Fibroblast of pulmonary artery (primary cell): ENCODE measurements around the gene SLC5A11.
"Not testable (repeated sequence)": the region's sequence is repeated elsewhere in the genome, so short reads cannot be mapped to it uniquely, and the experiment has no call there.

Experiments used
- DNase-seq: peaks from one replicate; pipeline ENCODE4 v3.0.0-alpha.2; 2010; ENCODE audit warnings: low read depth
- H3K4me3 ChIP-seq: replicated peaks from 2 replicates; pipeline ENCODE4 v1.5.1; 2011; ENCODE audit warnings: low read depth, mild to moderate bottlenecking, control low read depth, low read length, moderate library complexity
- TF ChIP-seq, protein P1 (sequence below): IDR thresholded peaks from 2 replicates; pipeline ENCODE4 v1.5.1; 2011; ENCODE audit warnings: mild to moderate bottlenecking, control low read depth, low read length, inconsistent platforms; ENCODE audit errors: missing control alignments

The SLC5A11 gene, protein sequence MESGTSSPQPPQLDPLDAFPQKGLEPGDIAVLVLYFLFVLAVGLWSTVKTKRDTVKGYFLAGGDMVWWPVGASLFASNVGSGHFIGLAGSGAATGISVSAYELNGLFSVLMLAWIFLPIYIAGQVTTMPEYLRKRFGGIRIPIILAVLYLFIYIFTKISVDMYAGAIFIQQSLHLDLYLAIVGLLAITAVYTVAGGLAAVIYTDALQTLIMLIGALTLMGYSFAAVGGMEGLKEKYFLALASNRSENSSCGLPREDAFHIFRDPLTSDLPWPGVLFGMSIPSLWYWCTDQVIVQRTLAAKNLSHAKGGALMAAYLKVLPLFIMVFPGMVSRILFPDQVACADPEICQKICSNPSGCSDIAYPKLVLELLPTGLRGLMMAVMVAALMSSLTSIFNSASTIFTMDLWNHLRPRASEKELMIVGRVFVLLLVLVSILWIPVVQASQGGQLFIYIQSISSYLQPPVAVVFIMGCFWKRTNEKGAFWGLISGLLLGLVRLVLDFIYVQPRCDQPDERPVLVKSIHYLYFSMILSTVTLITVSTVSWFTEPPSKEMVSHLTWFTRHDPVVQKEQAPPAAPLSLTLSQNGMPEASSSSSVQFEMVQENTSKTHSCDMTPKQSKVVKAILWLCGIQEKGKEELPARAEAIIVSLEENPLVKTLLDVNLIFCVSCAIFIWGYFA

DNA sequence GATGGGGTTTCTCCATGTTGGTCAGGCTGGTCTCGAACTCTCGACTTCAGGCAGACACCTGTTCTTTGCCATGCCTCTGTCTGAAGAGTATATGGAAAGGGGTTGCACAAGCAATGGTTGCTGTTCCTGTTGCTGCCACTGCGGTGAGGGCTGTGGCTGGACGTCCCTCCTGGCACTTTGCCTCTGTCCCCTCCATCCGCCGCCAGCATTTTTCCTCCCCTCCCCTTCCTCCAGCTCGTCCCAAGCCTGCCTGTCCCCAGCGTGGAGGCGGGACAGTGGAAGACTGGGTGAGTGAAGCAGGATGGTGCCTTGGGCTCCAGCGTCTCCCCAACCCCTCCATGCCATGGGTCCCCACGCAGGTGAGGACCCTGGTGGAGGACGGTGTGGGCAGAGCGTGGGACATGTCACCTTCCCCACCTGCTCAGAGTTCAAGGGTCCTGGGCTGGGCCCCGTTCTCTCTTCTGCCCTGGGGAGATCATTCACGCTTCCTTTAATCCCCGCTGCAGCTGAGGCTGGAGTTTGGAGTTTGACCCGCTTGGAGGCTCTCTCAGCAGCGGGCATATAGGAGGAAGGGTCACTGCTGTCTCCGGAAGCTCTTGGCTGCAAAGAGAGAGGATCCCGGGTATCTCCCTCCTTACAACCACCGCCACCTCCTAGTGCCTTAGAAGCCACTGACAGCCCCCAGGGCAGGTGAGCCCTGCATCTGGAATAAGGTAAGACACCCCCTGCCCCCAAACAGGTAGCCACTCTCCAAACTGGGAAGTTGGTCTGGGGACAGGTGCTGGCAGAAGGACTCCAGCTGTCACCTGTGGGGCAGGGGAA, at the start of gene SLC5A11:
Gene SLC5A11, plus strand, starts transcription at position 238 of the 822 bp plus-strand sequence. CDS start 12,681 bp downstream, outside the sequence.
- no peak within 1 kb of the TSS for H3K4me3 ChIP-seq
- TF ChIP-seq, protein P1, sequence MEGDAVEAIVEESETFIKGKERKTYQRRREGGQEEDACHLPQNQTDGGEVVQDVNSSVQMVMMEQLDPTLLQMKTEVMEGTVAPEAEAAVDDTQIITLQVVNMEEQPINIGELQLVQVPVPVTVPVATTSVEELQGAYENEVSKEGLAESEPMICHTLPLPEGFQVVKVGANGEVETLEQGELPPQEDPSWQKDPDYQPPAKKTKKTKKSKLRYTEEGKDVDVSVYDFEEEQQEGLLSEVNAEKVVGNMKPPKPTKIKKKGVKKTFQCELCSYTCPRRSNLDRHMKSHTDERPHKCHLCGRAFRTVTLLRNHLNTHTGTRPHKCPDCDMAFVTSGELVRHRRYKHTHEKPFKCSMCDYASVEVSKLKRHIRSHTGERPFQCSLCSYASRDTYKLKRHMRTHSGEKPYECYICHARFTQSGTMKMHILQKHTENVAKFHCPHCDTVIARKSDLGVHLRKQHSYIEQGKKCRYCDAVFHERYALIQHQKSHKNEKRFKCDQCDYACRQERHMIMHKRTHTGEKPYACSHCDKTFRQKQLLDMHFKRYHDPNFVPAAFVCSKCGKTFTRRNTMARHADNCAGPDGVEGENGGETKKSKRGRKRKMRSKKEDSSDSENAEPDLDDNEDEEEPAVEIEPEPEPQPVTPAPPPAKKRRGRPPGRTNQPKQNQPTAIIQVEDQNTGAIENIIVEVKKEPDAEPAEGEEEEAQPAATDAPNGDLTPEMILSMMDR: no peak
- DNase-seq: no peak

DNA sequence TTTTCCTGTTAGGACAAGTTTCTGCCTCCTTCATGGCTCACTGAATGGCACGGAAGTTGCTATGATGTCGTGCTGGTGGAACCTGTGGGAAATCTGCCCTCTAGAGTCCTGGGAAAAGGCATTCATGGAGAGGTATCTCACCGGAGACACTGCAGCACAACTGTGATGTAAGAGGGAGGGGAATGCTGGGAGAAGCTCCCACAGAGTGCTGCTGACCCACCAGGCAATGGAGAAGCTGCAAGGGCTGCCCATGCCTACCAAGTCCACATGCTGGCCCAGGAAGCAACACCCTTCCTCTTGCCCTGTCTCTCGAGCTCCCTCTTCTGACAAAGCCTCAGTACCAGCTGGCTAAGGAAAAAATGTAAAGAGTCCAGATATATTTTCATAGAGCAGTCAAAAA, 45.2 kb upstream of the SLC5A11 start:
- peak; percentile 52 for DNase-seq
- TF ChIP-seq, protein P1: peak; percentile 39
- no peak overlapping the region for H3K4me3 ChIP-seq

DNA sequence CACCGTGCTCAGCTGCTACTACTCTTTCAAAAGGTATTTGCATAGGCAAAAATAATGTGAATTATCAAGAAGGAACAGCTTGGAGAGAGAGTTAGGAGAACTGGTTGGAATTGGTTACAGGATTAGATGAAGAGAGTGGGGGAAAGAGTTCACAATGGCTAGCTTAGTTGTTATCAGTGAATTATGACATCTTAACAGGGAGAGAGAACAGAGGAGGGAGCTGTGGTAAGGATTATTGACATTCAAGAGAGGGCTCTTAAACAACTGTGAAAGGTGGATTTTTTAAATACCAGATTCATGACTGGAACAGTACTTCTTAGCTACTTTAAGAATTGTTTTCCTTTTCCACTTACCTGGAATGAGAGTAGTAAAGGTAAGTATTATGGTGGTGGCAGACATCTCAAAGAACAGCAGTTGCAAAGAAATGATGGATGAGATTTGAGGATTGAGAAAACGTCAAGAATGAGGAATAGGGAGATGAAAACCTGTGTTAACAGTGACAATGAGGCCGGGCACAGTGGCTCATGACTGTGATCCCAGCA, 43.9 kb upstream of the SLC5A11 start:
- TF ChIP-seq, protein P1: no peak
- H3K4me3 ChIP-seq: no peak overlapping the region
- DNase-seq: peak; percentile 19

DNA sequence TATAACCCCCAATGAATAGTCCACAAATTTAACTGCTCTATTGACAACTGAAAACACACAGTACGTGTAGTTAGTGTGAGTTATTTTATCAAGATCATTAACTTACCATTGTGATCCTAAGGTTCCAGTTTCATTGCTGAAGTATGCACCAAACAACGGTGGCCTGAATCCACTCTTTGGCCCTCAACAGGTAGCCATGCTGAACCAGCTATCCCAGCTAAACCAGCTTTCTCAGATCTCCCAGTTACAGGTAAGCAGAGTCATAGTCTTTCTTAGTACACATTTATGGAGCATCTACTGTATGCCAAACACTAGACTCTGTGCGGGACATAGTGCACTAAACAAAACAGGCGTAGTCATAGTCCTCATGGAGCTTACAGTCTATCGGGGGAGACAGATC, 40.3 kb upstream of the SLC5A11 start:
- DNase-seq: no peak

DNA sequence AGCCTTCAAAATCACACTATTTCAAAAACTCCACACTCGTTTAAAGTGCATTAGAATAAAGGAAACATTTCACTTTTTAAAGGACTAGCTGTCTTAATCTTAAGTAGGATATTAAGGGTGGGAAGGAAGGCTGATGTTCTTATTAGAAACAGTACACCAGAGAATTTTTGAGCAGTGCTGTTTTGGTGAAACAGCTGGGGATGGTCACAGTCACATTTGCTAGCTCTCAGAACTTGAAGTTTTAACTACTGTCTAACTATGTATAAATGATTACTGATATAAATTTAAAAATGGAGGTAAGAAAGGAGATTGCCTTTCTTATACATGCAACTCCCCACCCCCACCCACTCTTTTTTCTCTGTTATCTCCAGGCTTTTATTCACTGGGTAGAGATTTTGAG, 38.5 kb upstream of the SLC5A11 start:
- DNase-seq: no peak
- TF ChIP-seq, protein P1: no peak
- H3K4me3 ChIP-seq: no peak overlapping the region

More for the DNA sequence above, 40.3 kb upstream of the SLC5A11 start:
- H3K4me3 ChIP-seq: no peak overlapping the region
- TF ChIP-seq, protein P1: no peak

DNA sequence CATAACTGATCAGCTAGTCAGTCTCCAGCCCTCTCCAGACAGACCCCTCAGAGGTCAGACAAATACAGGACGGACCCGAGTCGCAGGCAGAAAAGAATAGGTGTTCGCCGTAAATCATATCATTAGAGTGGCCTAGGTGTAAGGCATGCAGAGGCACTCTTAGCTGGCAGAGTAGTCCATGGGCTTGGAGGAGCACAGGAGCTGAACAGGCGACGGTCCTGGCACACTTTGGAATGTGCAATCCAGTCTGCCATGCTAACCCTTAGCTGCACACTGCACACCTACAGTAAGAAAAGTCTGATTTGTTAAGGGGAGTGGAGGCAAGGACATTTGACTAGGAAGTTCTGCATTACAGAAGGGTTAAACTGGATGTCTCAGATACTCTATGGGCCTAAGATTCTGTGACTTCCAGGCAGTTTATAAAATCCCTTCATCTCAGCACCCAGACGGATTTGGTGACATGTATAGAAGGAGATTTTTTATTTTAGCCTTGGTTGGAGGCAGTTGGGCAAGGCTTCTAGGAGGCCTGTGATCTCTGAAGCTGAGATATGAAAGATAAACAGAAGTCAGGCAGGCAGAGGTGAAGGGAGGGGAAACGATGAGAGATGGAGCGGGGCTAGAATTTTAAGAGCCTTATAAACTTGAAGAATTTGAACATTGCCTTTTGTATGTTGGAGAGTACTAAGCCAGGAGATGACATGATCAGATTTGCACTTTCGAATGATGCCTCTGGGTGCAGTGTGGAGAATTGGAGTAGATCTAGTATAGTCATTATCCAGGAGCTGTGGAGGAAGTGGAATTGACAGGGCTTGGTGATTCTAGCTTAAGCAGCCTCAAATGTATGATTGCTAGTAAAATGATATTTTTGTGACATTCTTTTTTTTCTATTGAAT, 34.6 kb upstream of the SLC5A11 start:
- no peak for DNase-seq
- TF ChIP-seq, protein P1: no peak
- no peak overlapping the region for H3K4me3 ChIP-seq

DNA sequence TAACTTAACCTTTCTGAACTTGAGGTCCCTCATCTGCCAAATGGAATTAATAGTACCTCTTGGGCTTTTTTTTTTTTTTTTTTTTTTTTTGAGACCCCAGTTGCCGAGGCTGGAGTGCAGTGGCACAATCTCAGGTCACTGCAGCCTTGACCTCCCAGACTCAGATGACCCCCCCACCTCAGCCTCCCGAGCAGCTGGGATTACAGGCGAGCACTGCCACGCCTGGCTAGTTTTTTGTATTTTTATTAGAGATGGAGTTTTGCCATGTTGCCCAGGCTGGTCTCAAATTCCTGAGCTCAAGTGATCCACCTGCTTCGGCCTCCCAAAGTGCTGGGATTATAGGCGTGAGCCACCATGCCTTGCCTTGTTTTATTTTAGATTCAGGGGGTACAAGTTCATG, 33.0 kb upstream of the SLC5A11 start:
- DNase-seq, H3K4me3 ChIP-seq: not testable (repeated sequence)
